Measurements from ENCODE around the gene CAT. TPM values are rescaled to one million over a fixed set of nuclear protein-coding genes. Genes with fewer than 3 reads are reported as not detected.

Gene CAT
- total RNA-seq, 4 donors from 2014 or later = 81.0 to 213 (median 125) TPM

GRCh38 chr11:34510673-34511072 is 71.9 kb downstream of the CAT start:
- H3K4me1 ChIP-seq = no peaks in the 10 kb centered on the region

GRCh38 chr11:34512840-34513681 is 74.3 kb downstream of the CAT start:
- H3K4me3 ChIP-seq = no peak overlapping the region
- H3K27me3 ChIP-seq = no peaks in the 10 kb centered on the region
- no peaks in the 10 kb centered on the region for H3K4me1 ChIP-seq
- no peak for ATAC-seq
- H3K9me3 ChIP-seq = no peaks in the 10 kb centered on the region
- H3K36me3 ChIP-seq = no peaks in the 10 kb centered on the region
- no peak overlapping the region for H3K27ac ChIP-seq
- TF ChIP-seq CTCF (IDR thresholded peaks at IDR 0.05) (peak in 3 of 4 experiments; percentile 33 to 57 (median 49)), POLR2AphosphoS5 (IDR thresholded peaks at IDR 0.05) (no peak), POLR2A (IDR thresholded peaks at IDR 0.05) (no peak), EP300 (IDR thresholded peaks at IDR 0.05) (no peak)
- WGBS, 2 donors (ENCODE audit: low coverage in 1 of 2) = 60 to 78% methylated on average over 5 to 12 of the region's 24 CpGs

More at GRCh38 chr11:34510673-34511072, 71.9 kb downstream of the CAT start:
- Histone ChIP-seq H3K4me3 (no peak overlapping the region), H3K27ac (no peak overlapping the region), H3K36me3 (no peaks in the 10 kb centered on the region), H3K27me3 (no peaks in the 10 kb centered on the region), H3K9me3 (no peaks in the 10 kb centered on the region)
- 95 to 100% methylated on average over 2 of the region's 2 CpGs for WGBS, 2 donors (ENCODE audit: low coverage in 1 of 2)
- ATAC-seq = no peak
- no peak for TF ChIP-seq POLR2A (IDR thresholded peaks at IDR 0.05)
- TF ChIP-seq EP300 (IDR thresholded peaks at IDR 0.05) = no peak
- TF ChIP-seq CTCF (IDR thresholded peaks at IDR 0.05) = no peak
- TF ChIP-seq POLR2AphosphoS5 (IDR thresholded peaks at IDR 0.05) = no peak

GRCh38 chr11:34513682-34514449 is 75.1 kb downstream of the CAT start, which contains the start of gene ELF5:
TSS of gene ELF5 (minus strand) at chr11:34513794. CDS start at chr11:34505749, 8,045 bp downstream.
- no peaks in the 10 kb centered on the region for H3K4me1 ChIP-seq
- no peak within 1 kb of the TSS for H3K27ac ChIP-seq
- TF ChIP-seq POLR2A (IDR thresholded peaks at IDR 0.05) = no peak
- no peak for TF ChIP-seq EP300 (IDR thresholded peaks at IDR 0.05)
- TF ChIP-seq CTCF (IDR thresholded peaks at IDR 0.05) = no peak
- TF ChIP-seq POLR2AphosphoS5 (IDR thresholded peaks at IDR 0.05) = no peak
- 72 to 90% methylated on average over 6 to 14 of the region's 17 CpGs for WGBS, 2 donors (ENCODE audit: low coverage in 1 of 2)
- no peaks in the 10 kb centered on the region for H3K27me3 ChIP-seq
- no peak for ATAC-seq
- H3K36me3 ChIP-seq = no peaks in the 10 kb centered on the region
- no peaks in the 10 kb centered on the region for H3K9me3 ChIP-seq
- no peak within 1 kb of the TSS for H3K4me3 ChIP-seq

DNA sequence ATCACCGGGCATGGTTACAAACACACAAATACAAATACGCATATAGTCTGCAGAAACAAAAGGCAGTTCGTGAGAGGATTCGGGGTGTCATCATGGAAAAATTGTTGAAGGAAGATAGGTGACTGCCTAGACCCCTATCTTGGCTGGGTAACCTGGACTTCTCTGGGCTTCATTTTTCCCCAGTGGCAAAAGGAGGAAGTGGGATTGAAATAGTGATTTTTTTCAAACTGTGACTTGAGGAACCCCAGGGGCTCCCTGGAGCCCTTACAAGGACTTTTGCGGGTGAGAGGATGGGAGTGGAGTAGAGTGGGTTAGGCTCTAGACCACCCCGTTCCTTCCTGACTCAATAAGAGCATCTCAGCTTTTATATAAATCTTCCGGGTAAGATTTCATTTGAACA is 75.9 kb downstream of the CAT start:
- Histone ChIP-seq H3K9me3 (no peaks in the 10 kb centered on the region), H3K4me3 (no peak overlapping the region), H3K27ac (no peak overlapping the region), H3K36me3 (no peaks in the 10 kb centered on the region), H3K4me1 (no peaks in the 10 kb centered on the region), H3K27me3 (no peaks in the 10 kb centered on the region)
- 75 to 100% methylated on average over 1 to 7 of the region's 7 CpGs for WGBS, 2 donors (ENCODE audit: low coverage in 1 of 2)
- TF ChIP-seq EP300 (IDR thresholded peaks at IDR 0.05) = no peak
- no peak for ATAC-seq

DNA sequence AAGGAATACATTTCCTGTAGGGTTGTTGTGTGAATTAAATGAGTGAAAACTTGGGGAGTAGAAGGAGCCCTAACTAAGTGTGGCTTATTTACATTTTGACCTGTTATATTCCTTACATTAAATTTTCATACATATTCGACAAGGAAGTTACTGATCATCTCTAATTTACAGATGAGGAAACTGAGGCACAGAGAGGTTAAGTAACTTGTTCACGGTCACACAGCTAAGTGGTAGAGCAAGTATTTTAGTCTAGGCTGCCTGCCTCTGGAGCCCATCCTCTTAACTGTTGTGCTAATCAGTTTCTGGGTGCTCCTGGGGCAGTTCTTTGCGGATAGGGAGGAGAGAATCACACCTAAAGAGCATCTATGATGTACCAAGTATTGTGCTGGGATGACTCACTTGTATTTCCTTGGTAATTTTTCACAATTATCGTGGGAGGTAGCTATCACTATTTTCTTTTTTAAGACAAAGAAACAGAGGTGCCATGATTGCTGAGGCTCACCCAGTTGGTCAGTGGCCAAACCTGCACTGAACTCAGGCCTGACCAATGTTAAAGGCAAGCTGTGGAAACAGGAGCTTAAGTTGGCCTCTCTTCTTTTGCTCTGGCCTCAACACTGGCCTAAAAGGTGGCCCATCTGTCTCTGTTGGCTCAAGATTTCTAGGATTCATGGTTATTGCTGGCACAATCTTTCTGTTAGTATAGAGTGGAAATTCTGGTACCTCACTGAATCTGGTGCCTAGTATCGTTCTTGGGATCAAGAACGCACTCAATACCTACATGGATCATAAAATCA is 77.7 kb downstream of the CAT start:
- Histone ChIP-seq H3K4me1 (no peaks in the 10 kb centered on the region), H3K4me3 (no peak overlapping the region), H3K36me3 (no peaks in the 10 kb centered on the region), H3K27ac (no peak overlapping the region), H3K27me3 (no peaks in the 10 kb centered on the region), H3K9me3 (no peaks in the 10 kb centered on the region)
- TF ChIP-seq CTCF (IDR thresholded peaks at IDR 0.05) = no peak
- no peak for TF ChIP-seq POLR2A (IDR thresholded peaks at IDR 0.05)
- no peak for TF ChIP-seq POLR2AphosphoS5 (IDR thresholded peaks at IDR 0.05)
- no peak for TF ChIP-seq EP300 (IDR thresholded peaks at IDR 0.05)
- 78 to 82% methylated on average over 6 of the region's 6 CpGs for WGBS, 2 donors (ENCODE audit: low coverage in 1 of 2)
- ATAC-seq = no peak
